Adrenal gland (tissue), 5 donors: ENCODE results near the gene NAP1L4.

ENCODE experiments used
- POLR2A ChIP-seq, 2 donors: fragments of 450-650 bp; IDR thresholded peaks; one replicate each; pipeline ENCODE4 v1.6.1; 2017; ENCODE audit warnings: antibody characterized with exemption in 2 of 2, mild to moderate bottlenecking in 2 of 2, moderate library complexity in 1 of 2
- TF ChIP-seq, protein P1 (sequence below), 6 experiments: fragments of 450-650 bp in 4 of 6; fragments of 200-600 bp in 2 of 6; sonication (generic) in 1 of 6; IDR thresholded peaks; 1 replicate in 5 of 6; 2 replicates in 1 of 6; pipeline versions ENCODE4 v1.5.1 to v1.8.0; 2016 to 2021; ENCODE audit warnings: antibody characterized with exemption in 6 of 6, mild to moderate bottlenecking in 2 of 6, moderate library complexity in 1 of 6
- donor health status: DM: no; HTN: no; CAD: no.

DNA sequence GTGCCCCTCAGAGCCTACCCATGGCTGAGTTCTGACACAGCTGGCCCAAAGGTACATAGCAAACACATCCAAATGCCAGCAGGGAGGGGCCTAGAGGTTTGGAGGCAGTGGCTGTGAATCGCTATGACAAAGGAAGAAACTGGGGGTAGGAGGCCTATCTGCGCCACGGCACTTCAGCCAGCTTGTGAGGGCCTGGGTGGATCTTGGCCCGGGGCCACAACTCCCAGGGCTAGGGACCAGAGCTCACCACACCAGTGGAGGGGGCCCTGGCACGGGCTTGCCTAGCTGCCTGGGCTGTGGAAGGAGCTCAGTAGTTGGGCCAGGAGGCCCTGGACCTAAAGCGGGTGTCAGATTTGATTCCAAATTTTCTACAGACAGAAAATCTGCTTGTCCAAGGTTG lies 9.4 kb upstream of the NAP1L4 start:
- no peak for TF ChIP-seq POLR2A (IDR thresholded peaks at IDR 0.05)
- TF ChIP-seq, protein P1, sequence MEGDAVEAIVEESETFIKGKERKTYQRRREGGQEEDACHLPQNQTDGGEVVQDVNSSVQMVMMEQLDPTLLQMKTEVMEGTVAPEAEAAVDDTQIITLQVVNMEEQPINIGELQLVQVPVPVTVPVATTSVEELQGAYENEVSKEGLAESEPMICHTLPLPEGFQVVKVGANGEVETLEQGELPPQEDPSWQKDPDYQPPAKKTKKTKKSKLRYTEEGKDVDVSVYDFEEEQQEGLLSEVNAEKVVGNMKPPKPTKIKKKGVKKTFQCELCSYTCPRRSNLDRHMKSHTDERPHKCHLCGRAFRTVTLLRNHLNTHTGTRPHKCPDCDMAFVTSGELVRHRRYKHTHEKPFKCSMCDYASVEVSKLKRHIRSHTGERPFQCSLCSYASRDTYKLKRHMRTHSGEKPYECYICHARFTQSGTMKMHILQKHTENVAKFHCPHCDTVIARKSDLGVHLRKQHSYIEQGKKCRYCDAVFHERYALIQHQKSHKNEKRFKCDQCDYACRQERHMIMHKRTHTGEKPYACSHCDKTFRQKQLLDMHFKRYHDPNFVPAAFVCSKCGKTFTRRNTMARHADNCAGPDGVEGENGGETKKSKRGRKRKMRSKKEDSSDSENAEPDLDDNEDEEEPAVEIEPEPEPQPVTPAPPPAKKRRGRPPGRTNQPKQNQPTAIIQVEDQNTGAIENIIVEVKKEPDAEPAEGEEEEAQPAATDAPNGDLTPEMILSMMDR (IDR thresholded peaks at IDR 0.05) = no peak
